DOHH2 (cell line): ENCODE measurements around the gene KCNMA1.

Experiments
- H3F3A ChIP-seq: fragments of 200-600 bp; sonication (generic), shearing (Covaris generic); 2 replicates; pipeline ENCODE4 v1.6.0; 2016; ENCODE audit warnings: antibody characterized with exemption, mild to moderate bottlenecking; ENCODE audit not compliant: control insufficient read depth, insufficient read depth
- H3K27ac ChIP-seq: fragments of 200-600 bp; sonication (generic); 2 replicates; pipeline ENCODE4 v1.5.1; 2014; ENCODE audit warnings: low read depth, mild to moderate bottlenecking, low read length, moderate library complexity
- H3K27me3 ChIP-seq: fragments of 200-600 bp; sonication (generic); 2 replicates; pipeline ENCODE4 v1.6.1; 2014; ENCODE audit warnings: mild to moderate bottlenecking, low read length, mixed read lengths; ENCODE audit not compliant: control insufficient read depth
- H3K36me3 ChIP-seq: fragments of 200-600 bp; sonication (generic); 2 replicates; pipeline ENCODE4 v1.6.1; 2014; ENCODE audit warnings: mild to moderate bottlenecking, low read length, moderate library complexity, mixed read lengths; ENCODE audit not compliant: control insufficient read depth
- H3K4me1 ChIP-seq: fragments of 200-600 bp; sonication (generic); 2 replicates; pipeline ENCODE4 v1.6.1; 2014; ENCODE audit warnings: mild to moderate bottlenecking, low read length, mixed read lengths; ENCODE audit not compliant: control insufficient read depth
- H3K4me2 ChIP-seq: fragments of 200-600 bp; sonication (generic); 2 replicates; pipeline ENCODE4 v1.6.0; 2014; ENCODE audit warnings: mild to moderate bottlenecking, low read length, moderate library complexity
- H3K4me3 ChIP-seq: fragments of 200-600 bp; sonication (generic); 2 replicates; pipeline ENCODE4 v1.5.1; 2014; ENCODE audit warnings: mild to moderate bottlenecking, low read length, mixed read lengths
- H3K79me2 ChIP-seq: fragments of 200-600 bp; sonication (generic); 2 replicates; pipeline ENCODE4 v1.6.1; 2014; ENCODE audit warnings: mild to moderate bottlenecking, low read length, mixed read lengths; ENCODE audit not compliant: control insufficient read depth
- H3K9me2 ChIP-seq: fragments of 200-600 bp; sonication (generic); replicated peaks from 2 replicates; pipeline ENCODE4 v1.6.1; 2014; ENCODE audit warnings: mild to moderate bottlenecking, low read length, mixed read lengths; ENCODE audit not compliant: control insufficient read depth
- H3K9me3 ChIP-seq: fragments of 200-600 bp; sonication (generic); 2 replicates; pipeline ENCODE4 v1.6.1; 2014; ENCODE audit warnings: antibody characterized with exemption, low read length, mixed read lengths; ENCODE audit not compliant: control insufficient read depth, insufficient read depth
- H4K20me1 ChIP-seq: fragments of 200-600 bp; sonication (generic); 2 replicates; pipeline ENCODE4 v1.6.0; 2014; ENCODE audit warnings: low read depth, mild to moderate bottlenecking, antibody characterized with exemption, low read length, moderate library complexity; ENCODE audit not compliant: control insufficient read depth, insufficient read depth
- CTCF ChIP-seq: fragments of 200-600 bp; sonication (generic); IDR thresholded peaks from one replicate; pipeline ENCODE4 v1.5.1; 2014; ENCODE audit warnings: antibody characterized with exemption, mild to moderate bottlenecking, low read depth, low read length; ENCODE audit not compliant: poor library complexity, severe bottlenecking
- EZH2phosphoT487 ChIP-seq: fragments of 200-600 bp; sonication (generic); IDR thresholded peaks from 2 replicates; pipeline ENCODE4 v1.6.1; 2017; ENCODE audit warnings: borderline replicate concordance, mild to moderate bottlenecking, antibody characterized with exemption, low read length, moderate library complexity, mixed read lengths

KCNMA1 gene

GRCh38 chr10:77368006-77368405 is 269.6 kb downstream of the KCNMA1 start:
- Histone ChIP-seq H3K4me1 (no peaks in the 10 kb centered on the region), H3K27ac (no peak overlapping the region), H3K4me3 (no peak overlapping the region), H3K9me3 (no peaks in the 10 kb centered on the region), H4K20me1 (no peaks in the 10 kb centered on the region), H3K36me3 (no peaks in the 10 kb centered on the region), H3K27me3 (no peaks in the 10 kb centered on the region), H3F3A (no peaks in the 10 kb centered on the region), H3K4me2 (no peak overlapping the region), H3K9me2 (no peaks in the 10 kb centered on the region), H3K79me2 (no peaks in the 10 kb centered on the region)
- TF ChIP-seq EZH2phosphoT487 (no peak), CTCF (no peak)

GRCh38 chr10:77363210-77363609 is 274.4 kb downstream of the KCNMA1 start:
- H3F3A ChIP-seq: no peaks in the 10 kb centered on the region
- no peaks in the 10 kb centered on the region for H3K4me1 ChIP-seq
- no peaks in the 10 kb centered on the region for H3K27me3 ChIP-seq
- no peaks in the 10 kb centered on the region for H3K36me3 ChIP-seq
- H3K9me2 ChIP-seq: no peaks in the 10 kb centered on the region
- no peaks in the 10 kb centered on the region for H4K20me1 ChIP-seq
- no peaks in the 10 kb centered on the region for H3K79me2 ChIP-seq
- no peaks in the 10 kb centered on the region for H3K9me3 ChIP-seq
- H3K4me3 ChIP-seq: no peak overlapping the region
- H3K4me2 ChIP-seq: no peak overlapping the region
- H3K27ac ChIP-seq: no peak overlapping the region
- TF ChIP-seq CTCF (no peak), EZH2phosphoT487 (no peak)

GRCh38 chr10:77361831-77362230 is 275.8 kb downstream of the KCNMA1 start:
- Histone ChIP-seq H3K27me3 (no peaks in the 10 kb centered on the region), H3K79me2 (no peaks in the 10 kb centered on the region), H3K4me2 (no peak overlapping the region), H3F3A (no peaks in the 10 kb centered on the region), H3K4me1 (no peaks in the 10 kb centered on the region), H4K20me1 (no peaks in the 10 kb centered on the region), H3K36me3 (no peaks in the 10 kb centered on the region), H3K9me2 (no peaks in the 10 kb centered on the region), H3K4me3 (no peak overlapping the region), H3K9me3 (no peaks in the 10 kb centered on the region), H3K27ac (no peak overlapping the region)
- TF ChIP-seq EZH2phosphoT487: no peak

GRCh38 chr10:77361426-77361825 is 276.2 kb downstream of the KCNMA1 start:
- H3K4me1 ChIP-seq: no peaks in the 10 kb centered on the region
- no peaks in the 10 kb centered on the region for H3K9me3 ChIP-seq
- H3K36me3 ChIP-seq: no peaks in the 10 kb centered on the region
- no peaks in the 10 kb centered on the region for H3K27me3 ChIP-seq
- H3K4me2 ChIP-seq: no peak overlapping the region
- no peak overlapping the region for H3K27ac ChIP-seq
- H3K4me3 ChIP-seq: no peak overlapping the region
- H3F3A ChIP-seq: no peaks in the 10 kb centered on the region
- no peaks in the 10 kb centered on the region for H4K20me1 ChIP-seq
- H3K9me2 ChIP-seq: no peaks in the 10 kb centered on the region
- TF ChIP-seq EZH2phosphoT487 (no peak), CTCF (no peak)
- H3K79me2 ChIP-seq: no peaks in the 10 kb centered on the region
